Stimulated activated CD8-positive, alpha-beta memory T cell treated with anti-CD3 and anti-CD28 coated beads, Interleukin-4, amount 100 ng/mL, for 1 hour (primary cell): ENCODE data around the gene NOM1.

ENCODE experiments used
- DNase-seq, 2 donors: peaks; one replicate each; pipeline ENCODE4 v3.0.0-alpha.2; 2020; ENCODE audit warnings: low read depth in 2 of 2, low spot score in 1 of 2

Gene NOM1

GRCh38 chr7:157014635-157015555 is 65.4 kb downstream of the NOM1 start:
- DNase-seq = no peak

GRCh38 chr7:157016024-157016351 is 66.5 kb downstream of the NOM1 start:
- no peak for DNase-seq

- no peak for DNase-seq
Observed at GRCh38 chr7:157016352-157017041, 67.0 kb downstream of the NOM1 start.

GRCh38 chr7:157017149-157017548 is 67.6 kb downstream of the NOM1 start:
- no peak for DNase-seq

- DNase-seq = no peak
Observed at GRCh38 chr7:157017603-157018327, 68.3 kb downstream of the NOM1 start.

- DNase-seq = no peak
Observed at GRCh38 chr7:157018328-157018996, 69.0 kb downstream of the NOM1 start.

- DNase-seq = no peak
Observed at GRCh38 chr7:157018997-157019608, 69.6 kb downstream of the NOM1 start.

- no peak for DNase-seq
Observed at GRCh38 chr7:157019718-157020451, 70.4 kb downstream of the NOM1 start.

- DNase-seq = no peak
Observed at GRCh38 chr7:157020514-157021070, 71.1 kb downstream of the NOM1 start.

- no peak for DNase-seq
Observed at GRCh38 chr7:157021071-157021870, 71.8 kb downstream of the NOM1 start.

- DNase-seq = no peak
Observed at GRCh38 chr7:157021871-157022680, 72.6 kb downstream of the NOM1 start.
